DMS114 treated with DMSO at 0.1 percent for 48 hours (cell line): ENCODE data around the gene ATP11A.

Experiments used
- DNase-seq: peaks from one replicate; lab custom pipeline; 2025; ENCODE audit not compliant: unreplicated experiment; lab: John Stamatoyannopoulos, UW

Gene ATP11A

GRCh38 chr13:112771877-112772538 lies 82.2 kb downstream of the ATP11A start:
- DNase-seq: no peak

- no peak for DNase-seq
Measured at GRCh38 chr13:112772539-112772909, 82.7 kb downstream of the ATP11A start.

GRCh38 chr13:112772929-112773328 lies 83.1 kb downstream of the ATP11A start:
- DNase-seq: no peak

- no peak for DNase-seq
Measured at GRCh38 chr13:112773601-112774447, 84.0 kb downstream of the ATP11A start.

- DNase-seq: no peak
Measured at GRCh38 chr13:112774448-112774792, 84.6 kb downstream of the ATP11A start.

GRCh38 chr13:112774829-112775565 lies 85.2 kb downstream of the ATP11A start:
- DNase-seq: no peak

- DNase-seq: no peak
Measured at GRCh38 chr13:112775791-112776279, 86.0 kb downstream of the ATP11A start.

- DNase-seq: no peak
Measured at GRCh38 chr13:112776354-112776753, 86.5 kb downstream of the ATP11A start.

- no peak for DNase-seq
Measured at GRCh38 chr13:112776971-112777370, 87.1 kb downstream of the ATP11A start.

- DNase-seq: no peak
Measured at GRCh38 chr13:112777637-112778406, 88.0 kb downstream of the ATP11A start.

GRCh38 chr13:112779856-112780604 lies 90.2 kb downstream of the ATP11A start:
- DNase-seq: no peak

GRCh38 chr13:112781287-112781686 lies 91.4 kb downstream of the ATP11A start:
- no peak for DNase-seq

GRCh38 chr13:112781881-112782361 lies 92.1 kb downstream of the ATP11A start:
- no peak for DNase-seq

- no peak for DNase-seq
Measured at GRCh38 chr13:112782429-112783010, 92.7 kb downstream of the ATP11A start.

GRCh38 chr13:112783135-112783977 lies 93.5 kb downstream of the ATP11A start:
- no peak for DNase-seq

GRCh38 chr13:112783978-112784371 lies 94.1 kb downstream of the ATP11A start:
- DNase-seq: no peak

- no peak for DNase-seq
Measured at GRCh38 chr13:112784811-112785482, 95.1 kb downstream of the ATP11A start.

- DNase-seq: no peak
Measured at GRCh38 chr13:112785483-112785856, 95.6 kb downstream of the ATP11A start.
